Stimulated activated CD8-positive, alpha-beta memory T cell treated with anti-CD3 and anti-CD28 coated beads, Interleukin-12 subunit alpha, Interleukin-12 subunit beta, amount 100 ng/mL, for 1 hour (primary cell): ENCODE measurements around the gene LILRB3.
"Not testable (repeated sequence)": the region's sequence is repeated elsewhere in the genome, so short reads cannot be mapped to it uniquely, and the experiment has no call there.

ENCODE experiments used
- DNase-seq: peaks from one replicate; pipeline ENCODE4 v3.0.0-alpha.2; 2020; ENCODE audit warnings: low read depth

The LILRB3 gene

GRCh38 chr19:54189735-54190502, 32.9 kb downstream of the LILRB3 start:
- peak; percentile 100 for DNase-seq

GRCh38 chr19:54189145-54189734, 33.6 kb downstream of the LILRB3 start, which contains the start of gene MBOAT7:
Gene MBOAT7, minus strand, starts transcription at chr19:54189580. Its CDS starts 1,072 bp downstream, at chr19:54188508.
- peak; percentile 29 for DNase-seq

- peak; percentile 57 for DNase-seq
Observed at GRCh38 chr19:54188215-54188871, 34.5 kb downstream of the LILRB3 start.

GRCh38 chr19:54186934-54187381, 35.8 kb downstream of the LILRB3 start:
- DNase-seq: no peak

GRCh38 chr19:54186351-54186750, 36.5 kb downstream of the LILRB3 start:
- no peak for DNase-seq

GRCh38 chr19:54183431-54183830, 39.4 kb downstream of the LILRB3 start:
- DNase-seq: no peak

- not testable (repeated sequence) for DNase-seq
Observed at GRCh38 chr19:54181894-54182293, 40.9 kb downstream of the LILRB3 start.

GRCh38 chr19:54180691-54181091, 42.1 kb downstream of the LILRB3 start:
- no peak for DNase-seq

- no peak for DNase-seq
Observed at GRCh38 chr19:54179921-54180461, 42.8 kb downstream of the LILRB3 start.

- no peak for DNase-seq
Observed at GRCh38 chr19:54179262-54179852, 43.5 kb downstream of the LILRB3 start.

- no peak for DNase-seq
Observed at GRCh38 chr19:54178581-54179261, 44.1 kb downstream of the LILRB3 start.

- no peak for DNase-seq
Observed at GRCh38 chr19:54173951-54174834, 48.6 kb downstream of the LILRB3 start.

- no peak for DNase-seq
Observed at GRCh38 chr19:54173359-54173699, 49.5 kb downstream of the LILRB3 start.

- DNase-seq: no peak
Observed at GRCh38 chr19:54172471-54173358, 50.1 kb downstream of the LILRB3 start, which contains the start of gene TMC4. Gene TMC4, minus strand, starts transcription at chr19:54173160. Its CDS starts 43 bp downstream, at chr19:54173117.

GRCh38 chr19:54171736-54172431, 50.9 kb downstream of the LILRB3 start:
- DNase-seq: not testable (repeated sequence)

- DNase-seq: no peak
Observed at GRCh38 chr19:54169149-54169740, 53.6 kb downstream of the LILRB3 start.

GRCh38 chr19:54168174-54168917, 54.5 kb downstream of the LILRB3 start:
- peak; percentile 93 for DNase-seq
